NCI-H2029 (cell line): ENCODE data around the gene OR7E24.
"Not testable (repeated sequence)": the region's sequence is repeated elsewhere in the genome, so short reads cannot be mapped to it uniquely, and the experiment has no call there.

Source experiments
- DNase-seq: peaks from one replicate; lab custom pipeline; 2025; lab: John Stamatoyannopoulos, UW

OR7E24 gene

GRCh38 chr19:9250630-9251029, at the start of gene OR7E24:
Gene OR7E24 (plus strand): TSS chr19:9250930. CDS start chr19:9251044, 114 bp downstream.
- DNase-seq = no peak

- DNase-seq = peak; percentile 42
These were observed 45.1 kb upstream of the OR7E24 start for GRCh38 chr19:9205501-9206113.

- DNase-seq = no peak
These were observed 31.2 kb upstream of the OR7E24 start, which contains the start of gene OR7D4 for GRCh38 chr19:9219489-9219888. Gene OR7D4 (minus strand): TSS chr19:9219589. CDS start chr19:9214837, 4,752 bp downstream.

- no peak for DNase-seq
These were observed 506 bp downstream of the OR7E24 start for GRCh38 chr19:9251236-9251635.

- DNase-seq = not testable (repeated sequence)
These were observed 32.8 kb downstream of the OR7E24 start for GRCh38 chr19:9283485-9283884.

GRCh38 chr19:9289231-9289884, 38.6 kb downstream of the OR7E24 start:
- DNase-seq = no peak

GRCh38 chr19:9295411-9295849, 44.7 kb downstream of the OR7E24 start:
- no peak for DNase-seq

- DNase-seq = no peak
These were observed 45.6 kb downstream of the OR7E24 start for GRCh38 chr19:9296336-9296735.
